ENCODE data around the gene FCN1. TPM values are rescaled to one million over a fixed set of nuclear protein-coding genes. Genes with fewer than 3 reads are reported as not detected.

FCN1 gene
- total RNA-seq, 1 donor from 2014 or later = not detected

DNA sequence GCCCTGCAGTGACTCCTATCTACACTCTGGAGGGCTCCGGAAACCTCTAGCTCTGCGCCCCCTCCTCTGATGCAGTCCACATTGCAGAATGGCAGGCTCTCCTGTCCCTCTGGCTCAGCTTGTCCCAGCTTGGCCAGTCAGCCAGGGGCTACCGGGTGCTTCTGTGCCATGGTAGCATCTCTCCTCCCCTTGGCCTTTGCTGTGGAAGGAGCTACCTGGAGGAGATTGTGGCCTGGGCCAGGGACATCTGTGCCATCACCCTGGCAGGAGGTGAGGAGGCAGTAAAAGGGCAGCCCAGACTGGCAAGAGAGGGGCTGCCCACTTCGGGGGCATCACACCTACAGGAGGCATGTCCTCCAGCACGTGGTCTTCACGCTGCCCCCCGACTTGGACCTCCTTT lies 38.1 kb upstream of the FCN1 start:
- FAIRE-seq (no peak), DNase-seq (ENCODE audit: low read depth) (no peak)
- TF ChIP-seq CTCF (IDR thresholded peaks at IDR 0.05; ENCODE audit: insufficient read depth, low read length, severe bottlenecking) = no peak
- H3K4me3 ChIP-seq (ENCODE audit: low read depth, low read length) = no peak overlapping the region
- H3K36me3 ChIP-seq (ENCODE audit: control insufficient read depth, insufficient read depth, low read length) = no peaks in the 10 kb centered on the region
- no peaks in the 10 kb centered on the region for H3K27me3 ChIP-seq (ENCODE audit: control insufficient read depth, insufficient read depth, low read length)

DNA sequence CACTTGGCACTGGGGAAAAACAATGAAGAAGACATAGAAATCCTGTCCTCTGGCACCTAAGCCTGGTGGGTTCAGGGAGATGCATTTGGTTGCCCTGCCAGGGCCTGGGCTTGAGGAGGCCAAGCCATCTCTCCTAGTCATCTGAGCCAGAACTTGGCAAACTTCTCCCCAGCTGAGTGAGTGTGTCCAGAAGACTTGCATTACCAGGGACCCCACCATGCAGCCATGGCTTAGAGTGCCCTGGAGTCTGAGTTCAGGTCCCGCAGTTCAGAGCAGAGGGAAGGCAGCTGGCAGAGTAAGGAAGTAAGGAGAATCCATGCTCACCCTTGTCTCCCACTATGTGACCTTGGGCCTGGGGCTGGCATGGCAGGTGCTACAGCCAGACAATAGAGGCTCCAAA lies 37.4 kb upstream of the FCN1 start:
- H3K4me3 ChIP-seq (ENCODE audit: low read depth, low read length) = no peak overlapping the region
- FAIRE-seq = no peak
- no peaks in the 10 kb centered on the region for H3K36me3 ChIP-seq (ENCODE audit: control insufficient read depth, insufficient read depth, low read length)
- no peak for DNase-seq (ENCODE audit: low read depth)
- no peak for TF ChIP-seq CTCF (IDR thresholded peaks at IDR 0.05; ENCODE audit: insufficient read depth, low read length, severe bottlenecking)
- no peaks in the 10 kb centered on the region for H3K27me3 ChIP-seq (ENCODE audit: control insufficient read depth, insufficient read depth, low read length)

- H3K36me3 ChIP-seq (ENCODE audit: control insufficient read depth, insufficient read depth, low read length) = no peaks in the 10 kb centered on the region
- no peak for DNase-seq (ENCODE audit: low read depth)
Observed at GRCh38 chr9:134951994-134952393, 34.3 kb upstream of the FCN1 start.

DNA sequence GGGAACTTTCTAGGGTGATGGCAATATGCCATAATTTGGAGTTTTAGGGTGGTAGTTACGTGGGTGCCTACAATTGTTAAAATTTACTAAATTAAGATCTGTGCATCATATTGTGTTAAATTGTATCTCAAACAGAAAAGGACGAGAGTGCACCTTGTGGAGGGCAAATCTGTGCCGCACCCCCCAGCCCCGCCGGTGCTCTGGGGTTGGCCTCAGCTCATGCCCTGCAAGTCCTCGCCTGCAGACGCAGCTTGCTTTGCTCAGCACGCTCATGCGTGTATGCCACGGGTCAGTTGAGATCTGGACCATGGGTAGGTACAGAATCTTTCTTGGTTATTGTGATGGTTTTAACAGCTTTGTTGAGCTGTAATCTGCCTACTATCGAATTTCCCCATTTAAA lies 33.7 kb upstream of the FCN1 start:
- Histone ChIP-seq H3K36me3 (ENCODE audit: control insufficient read depth, insufficient read depth, low read length) (no peaks in the 10 kb centered on the region), H3K4me3 (ENCODE audit: low read depth, low read length) (no peak overlapping the region), H3K27me3 (ENCODE audit: control insufficient read depth, insufficient read depth, low read length) (no peaks in the 10 kb centered on the region)
- no peak for DNase-seq (ENCODE audit: low read depth)
- FAIRE-seq = no peak
- TF ChIP-seq CTCF (IDR thresholded peaks at IDR 0.05; ENCODE audit: insufficient read depth, low read length, severe bottlenecking) = no peak

More at GRCh38 chr9:134951994-134952393, 34.3 kb upstream of the FCN1 start:
- Histone ChIP-seq H3K27me3 (ENCODE audit: control insufficient read depth, insufficient read depth, low read length) (no peaks in the 10 kb centered on the region), H3K4me3 (ENCODE audit: low read depth, low read length) (no peak overlapping the region)
- no peak for FAIRE-seq
- no peak for TF ChIP-seq CTCF (IDR thresholded peaks at IDR 0.05; ENCODE audit: insufficient read depth, low read length, severe bottlenecking)

- no peak for TF ChIP-seq CTCF (IDR thresholded peaks at IDR 0.05; ENCODE audit: insufficient read depth, low read length, severe bottlenecking)
- no peak for FAIRE-seq
- no peak for DNase-seq (ENCODE audit: low read depth)
- Histone ChIP-seq H3K36me3 (ENCODE audit: control insufficient read depth, insufficient read depth, low read length) (no peaks in the 10 kb centered on the region), H3K4me3 (ENCODE audit: low read depth, low read length) (no peak overlapping the region), H3K27me3 (ENCODE audit: control insufficient read depth, insufficient read depth, low read length) (no peaks in the 10 kb centered on the region)
Observed at GRCh38 chr9:134950386-134951210, 32.9 kb upstream of the FCN1 start.
